Measurements from ENCODE around the gene ATP9B.

Gene ATP9B

GRCh38 chr18:79200546-79201268 is 131.5 kb downstream of the ATP9B start:
- no peak for DNase-seq

- no peak for DNase-seq
These were observed 133.9 kb downstream of the ATP9B start for GRCh38 chr18:79203017-79203605.

DNA sequence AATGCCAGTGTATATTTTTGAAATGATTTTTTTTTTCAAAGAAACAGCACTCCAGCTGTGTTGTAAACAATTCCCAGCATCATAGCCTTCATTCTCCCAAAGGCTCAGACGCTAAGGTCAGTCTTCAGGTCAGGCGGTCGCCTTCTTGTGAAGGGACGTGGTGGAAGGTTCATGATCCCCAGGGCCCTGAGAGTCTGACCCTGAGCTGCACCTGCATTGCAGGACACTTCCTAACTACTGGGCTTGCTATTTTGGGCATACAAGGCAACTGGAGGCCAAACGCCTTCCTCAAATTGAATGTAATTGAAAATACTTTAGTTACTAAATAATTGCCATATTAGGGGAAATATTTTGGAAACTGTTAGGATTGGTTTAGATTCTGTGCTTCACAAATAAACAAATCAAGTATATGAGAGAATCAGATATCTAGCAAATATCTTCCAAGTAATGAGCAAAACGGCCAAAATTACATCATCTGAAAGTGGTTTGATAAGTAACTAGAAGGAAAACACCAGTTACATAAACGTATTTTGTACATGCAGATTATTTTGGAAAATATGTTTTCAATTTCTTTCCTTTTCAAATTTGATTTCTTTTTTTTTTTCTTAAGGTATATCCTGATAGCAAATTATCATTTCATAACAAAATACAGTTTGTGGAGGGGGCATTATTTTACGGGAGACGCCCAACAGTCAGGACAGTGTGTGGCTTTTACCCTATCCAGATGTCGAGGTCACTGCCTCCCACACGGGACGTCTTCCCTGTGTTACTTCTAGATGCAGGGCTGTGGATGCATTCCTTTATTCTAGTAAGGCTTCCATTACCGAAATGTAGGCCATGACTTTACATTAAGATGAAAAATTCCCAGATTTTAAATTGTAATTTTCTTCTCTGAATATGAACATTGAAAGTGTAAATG is 136.0 kb downstream of the ATP9B start:
- DNase-seq, result no peak

GRCh38 chr18:79206444-79206843 is 137.2 kb downstream of the ATP9B start:
- no peak for DNase-seq

GRCh38 chr18:79208906-79209305 is 139.7 kb downstream of the ATP9B start:
- DNase-seq, result no peak

- DNase-seq, result no peak
These were observed 141.1 kb downstream of the ATP9B start for GRCh38 chr18:79210002-79210910.

DNA sequence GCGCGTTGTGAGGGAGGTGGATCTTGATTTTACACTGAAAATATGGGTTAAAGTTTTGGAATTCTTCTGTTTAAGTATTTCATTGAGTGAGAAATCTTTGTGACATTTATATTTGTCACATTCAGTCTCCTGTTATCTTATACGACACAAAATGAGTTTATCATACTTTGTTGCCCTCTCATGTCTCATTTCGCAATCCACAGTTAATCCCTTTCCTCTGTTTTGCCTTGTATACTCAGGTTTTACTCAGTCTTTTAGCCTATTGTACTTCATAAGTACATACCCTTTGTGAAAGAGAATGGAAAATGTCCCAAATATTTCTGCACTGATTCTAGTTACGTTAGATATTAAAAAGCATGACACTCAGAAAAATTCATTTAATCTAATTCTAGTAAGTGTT is 142.7 kb downstream of the ATP9B start:
- no peak for DNase-seq

DNA sequence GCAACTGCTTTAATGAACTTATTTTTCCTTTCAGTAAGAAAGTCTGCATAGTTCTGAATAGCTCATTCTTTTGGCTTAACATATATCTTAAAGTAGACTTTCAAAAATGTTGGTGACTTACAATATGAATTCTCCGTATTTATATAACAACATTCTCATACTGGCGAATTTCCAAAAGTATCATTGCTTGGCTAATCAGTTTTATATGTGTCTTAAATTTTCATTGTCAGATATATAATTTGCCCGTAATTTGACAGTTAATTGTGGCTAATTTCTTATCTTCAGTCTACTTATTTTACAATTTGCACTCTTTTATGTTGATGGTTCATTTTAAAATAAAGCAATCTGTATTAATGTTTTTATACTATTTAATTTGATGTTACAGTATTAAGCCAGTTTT is 144.9 kb downstream of the ATP9B start:
- DNase-seq, result no peak

- DNase-seq, result no peak
These were observed 147.0 kb downstream of the ATP9B start for GRCh38 chr18:79216176-79216575.

DNA sequence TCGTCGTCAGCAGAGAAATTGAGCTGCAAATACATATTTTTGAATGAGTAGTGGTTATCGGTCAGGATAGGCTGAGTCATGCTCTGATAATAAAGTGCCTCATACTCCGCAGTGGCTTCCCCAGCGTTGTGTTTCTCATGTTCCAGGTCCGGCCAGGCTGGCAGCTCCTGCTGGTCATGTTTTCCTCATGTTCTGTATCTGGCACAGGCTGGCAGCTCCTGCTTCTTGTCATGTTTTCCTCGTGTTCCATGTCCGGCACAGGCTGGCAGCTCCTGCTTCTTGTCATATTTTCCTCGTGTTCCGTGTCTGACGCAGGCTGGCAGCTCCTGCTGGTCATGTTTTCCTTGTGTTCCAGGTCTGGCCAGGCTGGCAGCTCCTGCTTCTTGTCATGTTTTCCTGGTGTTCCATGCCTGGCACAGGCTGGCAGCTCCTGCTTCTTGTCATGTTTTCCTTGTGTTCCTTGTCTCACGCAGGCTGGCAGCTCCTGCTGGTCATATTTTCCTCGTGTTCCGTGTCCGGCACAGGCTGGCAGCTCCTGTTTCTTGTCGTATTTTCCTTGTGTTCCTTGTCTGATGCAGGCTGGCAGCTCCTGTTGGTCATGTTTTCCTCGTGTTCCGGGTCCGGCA is 148.9 kb downstream of the ATP9B start:
- DNase-seq, result no peak

GRCh38 chr18:79218605-79219190 is 149.5 kb downstream of the ATP9B start:
- DNase-seq, result no peak

- no peak for DNase-seq
These were observed 151.9 kb downstream of the ATP9B start for GRCh38 chr18:79221136-79221535.

DNA sequence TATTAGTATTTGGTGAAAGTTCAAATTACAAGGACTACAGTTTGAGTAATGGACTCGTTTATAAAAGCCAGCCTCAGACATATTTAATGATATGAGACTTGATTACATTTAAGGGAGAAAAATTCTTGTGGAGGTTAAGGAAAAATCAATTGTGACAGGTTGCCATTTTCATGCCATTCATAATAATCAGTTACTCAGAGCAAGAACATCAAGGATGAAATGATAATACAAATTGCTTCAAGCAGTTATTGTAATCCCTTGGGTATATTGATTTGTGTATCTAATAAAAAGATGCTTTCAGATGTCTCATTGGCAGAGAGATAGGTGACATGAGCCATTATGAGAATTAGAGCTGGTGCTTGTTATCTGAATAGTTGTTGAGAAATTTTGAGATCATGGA is 153.6 kb downstream of the ATP9B start:
- no peak for DNase-seq

DNA sequence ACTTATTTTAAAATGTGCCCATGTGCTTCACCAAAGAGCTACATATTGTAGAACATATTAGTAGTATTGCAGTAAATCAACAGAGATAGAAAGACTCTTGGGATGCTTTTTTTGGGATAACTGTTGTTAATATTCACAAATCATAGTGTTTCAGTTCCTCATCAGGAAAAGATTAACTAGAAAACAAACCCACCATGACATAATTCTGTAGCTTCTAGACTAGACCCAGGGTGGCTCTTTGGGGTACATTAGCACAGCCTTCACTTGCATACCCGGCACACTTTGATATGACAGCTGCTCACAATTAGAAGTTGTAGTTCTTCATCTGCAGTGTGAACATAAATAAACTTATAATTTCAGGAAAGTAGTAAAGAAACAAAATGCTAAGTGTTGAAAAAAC is 154.2 kb downstream of the ATP9B start:
- no peak for DNase-seq

DNA sequence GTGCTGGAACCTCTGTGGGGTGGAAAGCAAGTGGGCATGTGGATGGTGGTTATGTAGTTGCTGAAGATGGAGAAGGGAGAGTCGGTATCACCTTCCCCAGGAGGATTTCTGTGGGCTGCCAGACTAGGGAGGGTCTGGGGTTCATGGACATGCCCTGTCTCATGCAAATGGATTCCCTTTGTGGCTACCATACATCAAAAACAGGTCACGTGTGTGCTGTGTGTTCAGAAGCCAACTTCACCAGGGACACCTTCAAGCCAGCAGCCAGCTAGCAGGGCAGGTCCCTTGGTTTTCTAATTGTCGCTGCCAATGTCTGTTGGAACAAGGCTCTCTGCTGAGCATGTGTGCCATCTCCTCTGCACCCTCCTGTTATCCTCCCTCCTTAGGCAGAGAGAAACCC is 155.2 kb downstream of the ATP9B start:
- no peak for DNase-seq

DNA sequence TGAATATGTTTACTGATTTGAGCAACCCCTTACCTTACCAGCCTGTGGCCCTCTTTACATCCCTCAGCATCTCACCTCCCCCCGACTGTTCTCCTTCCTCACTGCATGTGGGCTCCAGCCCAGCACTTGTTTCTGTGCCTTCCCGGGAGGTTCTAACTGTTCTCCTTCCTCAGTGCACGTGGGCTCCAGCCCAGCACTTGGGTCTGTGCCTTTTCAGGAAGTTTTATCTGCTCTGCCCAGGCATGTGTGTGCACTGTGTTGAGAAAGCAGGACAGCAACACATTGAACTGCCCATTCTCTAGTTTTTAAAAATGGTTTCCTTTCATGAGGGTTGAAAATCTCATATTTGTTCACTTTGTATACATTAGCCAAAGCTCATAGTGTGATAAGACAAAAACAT is 158.4 kb downstream of the ATP9B start:
- DNase-seq, result no peak

GRCh38 chr18:79229431-79229830 is 160.2 kb downstream of the ATP9B start:
- DNase-seq, result no peak

DNA sequence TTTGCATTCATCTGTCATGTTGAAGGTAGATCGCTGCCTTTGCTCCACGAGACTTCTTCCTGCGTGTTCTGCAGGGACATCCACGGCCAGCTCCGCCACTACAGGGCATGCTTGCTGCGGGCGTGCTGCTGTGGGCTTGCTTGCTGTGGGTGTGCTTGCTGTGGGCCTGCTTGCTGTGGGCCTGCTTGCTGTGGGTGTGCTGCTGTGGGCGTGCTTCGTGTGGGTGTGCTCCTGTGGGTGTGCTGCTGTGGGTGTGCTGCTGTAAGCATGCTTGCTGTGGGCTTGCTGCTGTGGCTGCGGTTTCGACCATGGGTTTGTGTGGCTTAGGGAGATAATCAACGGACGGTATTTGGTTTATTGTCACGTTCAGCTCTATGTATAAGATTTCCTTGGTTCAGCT is 165.2 kb downstream of the ATP9B start:
- no peak for DNase-seq

DNA sequence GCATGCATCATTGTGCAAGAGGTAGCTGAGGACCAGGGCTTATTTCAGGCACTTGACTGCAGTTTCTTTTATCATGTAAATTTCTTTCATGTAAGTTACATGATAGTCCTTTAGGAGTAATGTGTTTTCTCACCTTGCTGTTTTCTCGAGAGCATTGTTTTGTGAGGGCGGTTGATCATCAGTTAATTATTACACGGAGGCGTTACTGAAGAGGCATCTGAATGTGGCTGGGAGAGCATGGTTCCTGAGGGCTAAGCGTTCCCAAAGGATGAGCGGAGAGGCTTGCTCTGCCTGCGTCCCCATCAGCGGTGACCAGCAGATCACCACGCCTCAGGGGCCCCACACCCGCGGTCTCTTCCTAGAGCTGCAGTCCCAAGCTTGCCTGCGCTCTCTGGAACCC is 170.4 kb downstream of the ATP9B start:
- DNase-seq, result no peak

GRCh38 chr18:79241755-79242154 is 172.6 kb downstream of the ATP9B start:
- DNase-seq, result no peak

- no peak for DNase-seq
These were observed 173.1 kb downstream of the ATP9B start for GRCh38 chr18:79242246-79242645.

- no peak for DNase-seq
These were observed 176.4 kb downstream of the ATP9B start for GRCh38 chr18:79245517-79246001.

Data from GDM1 (cell line).